Measurements from ENCODE around the gene VPS52.
A peak's percentile ranks its signal among the peaks of the same experiment; 100 is the strongest.
"Not testable (repeated sequence)": the region's sequence is repeated elsewhere in the genome, so short reads cannot be mapped to it uniquely, and the experiment has no call there.

The VPS52 gene

DNA sequence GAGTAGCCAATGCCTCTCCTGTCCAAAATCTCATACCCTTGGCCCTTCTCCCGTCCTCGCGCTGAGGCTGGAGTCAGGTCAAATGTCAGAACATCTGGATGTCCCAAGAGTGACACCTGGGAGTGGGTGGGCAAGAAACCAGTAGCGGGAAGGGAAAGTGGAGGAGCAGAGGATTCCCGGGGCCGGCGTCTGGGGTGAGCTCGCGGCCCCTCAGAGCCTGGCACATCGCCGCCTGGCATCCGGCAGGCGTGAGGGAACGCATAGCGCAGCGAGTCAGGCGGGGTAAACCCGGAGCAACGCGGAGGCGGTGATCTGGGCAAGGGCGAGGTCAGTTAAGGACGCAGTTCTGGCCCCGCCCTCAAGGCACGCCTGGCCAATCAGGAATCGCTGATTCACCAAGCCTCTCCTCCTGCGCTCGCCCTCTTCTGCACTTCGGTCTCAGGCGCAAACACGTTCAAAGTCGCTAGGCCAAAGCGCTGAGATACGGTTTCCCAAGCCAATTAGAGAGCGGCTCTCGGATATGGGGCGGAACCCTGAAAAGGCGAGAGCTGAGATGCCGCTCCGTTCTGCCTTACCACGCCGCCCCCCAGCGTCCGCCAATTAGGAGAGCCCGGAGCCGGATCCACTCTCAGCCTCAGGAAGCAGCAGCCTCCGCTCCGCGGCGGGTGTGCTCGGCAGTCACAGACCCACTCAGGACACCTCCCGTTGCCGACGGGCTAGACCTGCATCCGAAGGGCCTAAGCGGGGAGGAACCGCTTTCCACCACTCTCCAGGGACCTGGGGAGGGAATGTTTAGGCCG, 22.5 kb downstream of the VPS52 start:
- H3K4me3 Mint-ChIP-seq = peak overlapping the region; percentile 87
- H3K27me3 Mint-ChIP-seq = no peaks in the 10 kb centered on the region
- H3K36me3 Mint-ChIP-seq (ENCODE audit: insufficient read depth) = peaks cover 23% of the 10 kb centered on the region
- peaks cover 36% of the 10 kb centered on the region for H3K4me1 Mint-ChIP-seq
- DNase-seq (ENCODE audit: low spot score in 2 of 2) (peak; percentile 89 to 95), ATAC-seq (replicated peaks; ENCODE audit: extremely low read depth, poor library complexity, severe bottlenecking) (peak; percentile 90)
- no peaks in the 10 kb centered on the region for H3K9me3 Mint-ChIP-seq
- H3K27ac Mint-ChIP-seq (ENCODE audit: low read depth) = peak overlapping the region; percentile 93

DNA sequence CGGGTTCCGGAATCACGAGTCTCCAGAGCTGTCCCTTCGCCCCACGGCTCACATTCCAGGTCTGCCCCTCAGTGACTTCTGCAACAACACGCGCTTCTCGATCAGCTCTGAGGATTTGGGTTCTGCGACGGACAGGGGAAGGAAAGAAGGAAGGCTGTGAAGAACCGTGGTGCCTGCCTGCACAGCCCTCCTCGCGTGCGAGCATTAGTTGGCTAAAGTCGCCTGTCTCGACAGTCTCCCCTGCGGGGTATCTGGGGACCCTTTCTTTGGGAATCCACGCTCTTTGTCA, 23.1 kb downstream of the VPS52 start:
- Mint-ChIP-seq H3K27me3 (no peaks in the 10 kb centered on the region), H3K9me3 (no peaks in the 10 kb centered on the region), H3K36me3 (ENCODE audit: insufficient read depth) (peaks cover 21% of the 10 kb centered on the region), H3K4me1 (peaks cover 36% of the 10 kb centered on the region), H3K4me3 (peak overlapping the region; percentile 87), H3K27ac (ENCODE audit: low read depth) (peak overlapping the region; percentile 93)
- peak; percentile 37 for ATAC-seq (replicated peaks; ENCODE audit: extremely low read depth, poor library complexity, severe bottlenecking)
- DNase-seq (ENCODE audit: low spot score in 2 of 2) = no peak

DNA sequence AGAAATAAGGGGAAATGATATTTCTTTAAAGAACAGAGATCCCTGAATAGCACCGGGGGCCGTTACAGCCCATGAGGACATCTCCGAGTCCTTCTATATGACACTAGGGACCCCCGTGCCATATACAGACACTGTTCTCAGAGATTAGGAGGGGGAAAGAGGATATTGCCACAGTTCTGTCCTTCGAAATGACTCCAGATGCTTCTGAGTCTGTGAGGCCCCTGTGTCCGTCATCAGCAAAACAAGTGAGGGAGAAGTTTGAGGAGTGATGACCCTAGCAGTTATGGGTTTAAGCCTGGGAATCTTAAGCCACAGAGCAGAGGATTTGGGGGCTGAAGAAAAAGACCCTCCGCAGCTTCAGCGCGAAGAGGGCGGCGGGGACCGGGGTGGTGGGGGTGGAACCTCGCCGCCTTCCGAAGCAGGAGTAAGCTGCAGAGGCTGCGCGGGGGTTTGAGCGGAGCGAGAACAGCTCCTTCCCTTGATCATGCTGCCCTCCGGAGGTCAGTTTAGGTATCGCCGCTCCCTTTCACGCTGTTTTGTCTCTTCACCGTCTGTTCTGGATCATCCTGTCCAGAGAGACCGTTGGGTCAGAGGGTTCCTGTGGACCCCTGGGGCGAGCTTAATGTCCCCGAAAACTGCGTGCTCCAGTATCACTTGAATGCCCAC, 23.6 kb downstream of the VPS52 start:
- H3K27ac Mint-ChIP-seq (ENCODE audit: low read depth) = peak overlapping the region; percentile 93
- ATAC-seq (replicated peaks; ENCODE audit: extremely low read depth, poor library complexity, severe bottlenecking) (peak; percentile 38), DNase-seq (ENCODE audit: low spot score in 2 of 2) (peak; percentile 86 to 95)
- peak overlapping the region; percentile 87 for H3K4me3 Mint-ChIP-seq
- no peaks in the 10 kb centered on the region for H3K9me3 Mint-ChIP-seq
- H3K27me3 Mint-ChIP-seq = no peaks in the 10 kb centered on the region
- H3K36me3 Mint-ChIP-seq (ENCODE audit: insufficient read depth) = peaks cover 21% of the 10 kb centered on the region
- peaks cover 36% of the 10 kb centered on the region for H3K4me1 Mint-ChIP-seq

DNA sequence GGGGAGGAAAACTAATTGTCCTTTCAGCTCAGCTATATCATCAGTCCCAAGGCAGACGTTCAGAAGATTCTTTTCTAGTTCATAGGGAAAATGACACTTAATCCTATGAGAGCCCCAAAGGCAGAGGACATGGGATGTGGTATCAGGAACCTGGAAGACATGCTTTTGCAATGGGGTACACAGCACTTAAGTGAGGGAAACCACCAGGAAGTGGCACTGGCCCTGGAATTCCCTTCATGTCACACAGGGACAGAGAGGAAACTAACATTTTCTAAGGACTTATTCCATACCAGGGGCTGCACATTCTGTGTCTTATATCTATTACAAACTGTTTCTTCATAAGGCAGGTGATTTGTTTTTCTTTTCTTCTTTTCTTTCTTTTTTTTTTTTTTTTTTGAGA, 28.2 kb downstream of the VPS52 start:
- Mint-ChIP-seq H3K4me3 (no peak overlapping the region), H3K27me3 (peaks cover 26% of the 10 kb centered on the region), H3K36me3 (ENCODE audit: insufficient read depth) (peaks cover 3% of the 10 kb centered on the region), H3K27ac (ENCODE audit: low read depth) (no peak overlapping the region), H3K4me1 (peaks cover 18% of the 10 kb centered on the region), H3K9me3 (no peaks in the 10 kb centered on the region)
- DNase-seq (ENCODE audit: low spot score in 2 of 2) (no peak), ATAC-seq (replicated peaks; ENCODE audit: extremely low read depth, poor library complexity, severe bottlenecking) (no peak)

DNA sequence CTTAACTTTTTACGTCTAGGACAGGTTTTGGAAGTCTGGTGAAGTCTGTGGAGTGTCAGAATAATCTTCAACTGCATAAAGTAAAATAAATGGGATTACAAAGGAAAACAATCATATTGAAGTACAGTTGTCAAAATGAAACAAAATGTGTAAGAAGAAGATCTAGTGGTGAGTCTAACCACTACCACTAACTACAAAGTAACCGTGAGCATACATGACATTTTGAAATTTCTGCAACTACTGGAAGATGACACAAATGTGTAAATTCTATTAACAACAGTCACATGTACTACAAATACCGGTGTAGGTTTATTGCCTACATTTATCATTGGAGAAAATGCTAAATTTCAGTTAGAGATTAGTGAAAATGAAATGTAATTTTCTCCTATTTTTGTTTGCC, 29.7 kb downstream of the VPS52 start:
- H3K9me3 Mint-ChIP-seq = no peaks in the 10 kb centered on the region
- H3K27me3 Mint-ChIP-seq = peaks cover 26% of the 10 kb centered on the region
- no peaks in the 10 kb centered on the region for H3K36me3 Mint-ChIP-seq (ENCODE audit: insufficient read depth)
- DNase-seq (ENCODE audit: low spot score in 2 of 2) (no peak), ATAC-seq (replicated peaks; ENCODE audit: extremely low read depth, poor library complexity, severe bottlenecking) (no peak)
- H3K27ac Mint-ChIP-seq (ENCODE audit: low read depth) = no peak overlapping the region
- H3K4me3 Mint-ChIP-seq = no peak overlapping the region
- H3K4me1 Mint-ChIP-seq = peaks cover 10% of the 10 kb centered on the region

DNA sequence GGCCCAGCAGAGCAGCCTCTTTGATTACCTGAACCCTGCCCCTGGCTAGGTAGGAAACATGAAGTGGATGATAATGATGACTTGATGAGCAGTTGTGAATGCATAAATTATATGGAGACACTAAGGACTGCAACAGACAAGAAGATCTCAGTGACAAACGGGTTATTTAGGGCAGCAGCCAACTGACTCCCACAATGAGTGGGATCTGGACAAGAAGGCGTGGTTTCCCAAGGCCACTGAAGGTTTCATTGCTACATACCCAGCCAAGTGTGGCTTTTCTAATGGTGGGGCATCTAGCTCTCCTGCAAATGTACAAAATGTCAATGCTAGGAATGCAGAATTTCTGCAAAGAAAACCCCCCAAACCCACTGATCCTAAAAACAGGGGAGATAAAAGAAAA, 33.9 kb downstream of the VPS52 start:
- Mint-ChIP-seq H3K4me1 (peaks cover 10% of the 10 kb centered on the region), H3K27me3 (peaks cover 54% of the 10 kb centered on the region), H3K9me3 (no peaks in the 10 kb centered on the region), H3K36me3 (ENCODE audit: insufficient read depth) (no peaks in the 10 kb centered on the region), H3K27ac (ENCODE audit: low read depth) (no peak overlapping the region), H3K4me3 (no peak overlapping the region)
- DNase-seq (ENCODE audit: low spot score in 2 of 2) (no peak), ATAC-seq (replicated peaks; ENCODE audit: extremely low read depth, poor library complexity, severe bottlenecking) (no peak)

DNA sequence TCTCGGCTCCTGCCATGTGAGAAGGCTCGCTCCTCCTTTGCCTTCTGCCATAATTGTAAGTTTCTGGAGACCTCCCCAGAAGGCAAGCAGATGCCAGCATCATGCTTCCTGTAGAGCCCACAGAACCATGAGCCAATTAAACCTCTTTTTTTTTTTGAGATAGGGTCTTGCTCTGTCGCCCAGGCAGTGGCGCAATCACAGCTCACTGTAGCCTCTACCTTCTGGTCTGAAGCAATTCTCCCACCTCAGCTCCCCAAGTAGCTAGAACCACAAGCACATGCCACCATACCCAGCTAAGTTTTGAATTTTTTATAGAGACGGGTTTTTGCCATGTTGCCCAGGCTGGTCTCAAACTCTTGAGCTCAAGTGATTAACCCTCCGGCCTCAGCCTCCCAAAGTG, 34.8 kb downstream of the VPS52 start:
- peaks cover 4% of the 10 kb centered on the region for H3K4me1 Mint-ChIP-seq
- no peak for DNase-seq (ENCODE audit: low spot score in 2 of 2)
- H3K9me3 Mint-ChIP-seq = no peaks in the 10 kb centered on the region
- no peak overlapping the region for H3K4me3 Mint-ChIP-seq
- H3K27ac Mint-ChIP-seq (ENCODE audit: low read depth) = no peak overlapping the region
- H3K27me3 Mint-ChIP-seq = peaks cover 48% of the 10 kb centered on the region
- H3K36me3 Mint-ChIP-seq (ENCODE audit: insufficient read depth) = no peaks in the 10 kb centered on the region
- ATAC-seq (replicated peaks; ENCODE audit: extremely low read depth, poor library complexity, severe bottlenecking) = no peak

DNA sequence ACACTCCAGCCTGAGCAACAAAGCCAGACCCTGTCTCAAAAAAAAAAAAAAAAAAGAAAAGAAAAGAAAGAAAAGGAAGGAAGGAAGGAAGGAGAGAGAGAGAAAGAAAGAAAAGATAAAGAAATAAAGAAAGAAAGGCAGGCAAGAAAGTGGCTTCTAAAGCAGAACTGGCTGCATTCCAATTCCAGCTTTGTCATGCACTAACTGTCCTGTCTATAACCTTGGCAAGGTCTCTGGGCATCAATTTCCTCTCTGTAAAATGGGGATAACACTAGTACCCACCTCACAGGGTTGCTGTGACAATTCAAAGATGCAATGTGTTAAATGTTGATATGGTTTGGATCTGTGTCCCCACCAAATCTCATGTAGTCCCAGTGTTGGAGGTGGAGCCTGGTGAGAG, 35.3 kb downstream of the VPS52 start:
- Mint-ChIP-seq H3K4me3 (no peak overlapping the region), H3K36me3 (ENCODE audit: insufficient read depth) (no peaks in the 10 kb centered on the region), H3K27ac (ENCODE audit: low read depth) (no peak overlapping the region), H3K4me1 (no peaks in the 10 kb centered on the region), H3K27me3 (peaks cover 53% of the 10 kb centered on the region), H3K9me3 (no peaks in the 10 kb centered on the region)
- ATAC-seq (replicated peaks; ENCODE audit: extremely low read depth, poor library complexity, severe bottlenecking) (no peak), DNase-seq (ENCODE audit: low spot score in 2 of 2) (no peak)

DNA sequence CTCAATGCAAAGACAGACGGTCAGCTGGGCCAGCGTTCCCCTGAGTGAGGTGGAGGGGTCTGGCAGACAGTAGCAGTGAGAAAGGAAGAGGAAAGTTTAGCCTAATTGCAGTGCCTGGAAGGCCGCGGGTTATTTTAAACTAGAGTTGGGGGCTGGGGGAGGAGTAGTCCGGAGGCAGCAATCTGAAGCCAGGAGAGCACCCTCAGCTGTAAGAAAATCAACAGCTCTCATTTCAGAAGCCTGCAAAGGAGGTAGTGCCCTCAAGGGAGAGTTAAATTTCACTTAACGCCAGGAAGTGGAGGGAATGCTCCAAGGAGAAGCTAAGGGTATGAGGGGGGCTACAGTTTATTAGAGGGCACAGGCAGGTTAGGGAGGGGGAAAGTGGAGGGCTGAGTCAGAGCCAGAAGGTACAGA, 36.4 kb downstream of the VPS52 start:
- H3K9me3 Mint-ChIP-seq = no peaks in the 10 kb centered on the region
- H3K36me3 Mint-ChIP-seq (ENCODE audit: insufficient read depth) = no peaks in the 10 kb centered on the region
- no peak for ATAC-seq (replicated peaks; ENCODE audit: extremely low read depth, poor library complexity, severe bottlenecking)
- no peak overlapping the region for H3K27ac Mint-ChIP-seq (ENCODE audit: low read depth)
- no peak overlapping the region for H3K4me3 Mint-ChIP-seq
- peaks cover 56% of the 10 kb centered on the region for H3K27me3 Mint-ChIP-seq
- H3K4me1 Mint-ChIP-seq = no peaks in the 10 kb centered on the region
- DNase-seq (ENCODE audit: low spot score in 2 of 2) = no peak

DNA sequence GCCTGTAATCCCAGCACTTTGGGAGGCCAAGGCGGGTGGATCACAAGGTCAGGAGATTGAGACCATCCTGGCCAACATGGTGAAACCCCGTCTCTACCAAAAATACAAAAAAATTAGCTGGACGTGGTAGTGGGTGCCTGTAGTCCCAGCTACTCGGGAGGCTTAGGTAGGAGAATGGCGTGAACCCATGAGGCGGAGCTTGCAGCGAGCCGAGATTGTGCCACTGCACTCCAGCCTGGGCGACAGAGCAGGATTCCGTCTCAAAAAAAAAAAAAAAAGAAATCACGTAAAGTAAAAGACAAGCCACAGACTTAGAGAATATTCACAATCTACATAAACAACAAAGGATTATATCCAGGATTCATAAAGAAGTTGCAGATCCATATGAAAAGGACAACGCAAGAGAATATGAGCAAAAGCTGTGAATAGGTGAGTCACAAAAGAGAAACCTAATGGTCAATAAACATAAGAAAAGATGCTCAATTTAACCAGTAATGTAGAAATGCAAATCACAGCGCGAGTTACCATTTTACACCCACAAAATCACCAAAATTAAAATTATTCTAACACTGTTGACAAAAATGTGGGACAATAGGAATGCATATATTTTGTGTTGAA, 45.1 kb downstream of the VPS52 start:
- H3K9me3 Mint-ChIP-seq; DNase-seq (ENCODE audit: low spot score in 2 of 2); H3K27ac Mint-ChIP-seq (ENCODE audit: low read depth); H3K36me3 Mint-ChIP-seq (ENCODE audit: insufficient read depth); ATAC-seq (replicated peaks; ENCODE audit: extremely low read depth, poor library complexity, severe bottlenecking); H3K4me1 Mint-ChIP-seq; H3K4me3 Mint-ChIP-seq: not testable (repeated sequence)
- peaks cover 49% of the 10 kb centered on the region for H3K27me3 Mint-ChIP-seq

DNA sequence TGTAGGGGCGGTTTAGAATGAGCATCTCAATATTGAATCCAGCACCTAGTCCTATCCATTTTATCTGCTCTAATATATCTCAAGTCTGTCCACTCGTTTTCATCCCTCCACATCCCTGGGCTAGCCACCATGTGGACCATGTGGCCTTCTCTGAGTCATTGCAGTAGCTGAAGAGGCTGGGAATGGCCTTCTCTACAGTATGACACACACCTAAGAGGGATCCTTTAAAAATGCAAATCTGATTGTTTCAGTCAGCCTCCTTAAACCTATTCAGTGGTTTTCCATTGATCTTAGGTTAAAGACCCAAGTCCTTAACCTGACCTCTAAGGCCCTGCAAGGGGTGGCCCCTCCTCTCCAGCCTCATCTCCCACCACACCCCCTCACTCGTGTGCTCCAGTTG, 54.0 kb downstream of the VPS52 start:
- H3K4me1 Mint-ChIP-seq = peaks cover 19% of the 10 kb centered on the region
- H3K27me3 Mint-ChIP-seq = peaks cover 76% of the 10 kb centered on the region

DNA sequence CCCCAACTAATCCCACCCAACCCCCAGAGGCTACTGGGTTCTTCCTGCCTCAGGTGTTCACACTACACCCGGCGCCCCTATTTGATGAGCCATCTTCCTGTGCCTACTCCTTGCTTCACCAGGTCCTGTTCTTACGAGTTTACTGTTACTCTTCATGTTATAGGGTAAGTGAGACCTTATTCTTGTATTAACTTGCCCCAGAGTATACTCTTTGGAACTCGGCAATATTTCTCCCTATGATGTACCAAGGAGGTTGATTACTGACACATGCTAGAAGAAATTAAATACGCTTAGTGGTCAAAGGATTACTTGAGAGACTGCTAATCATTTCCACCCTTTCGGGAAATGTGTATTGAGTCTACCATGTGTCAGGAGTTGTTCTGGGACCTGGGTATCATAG, 54.4 kb downstream of the VPS52 start:
- Mint-ChIP-seq H3K9me3 (no peaks in the 10 kb centered on the region), H3K36me3 (ENCODE audit: insufficient read depth) (peaks cover 3% of the 10 kb centered on the region), H3K4me3 (no peak overlapping the region), H3K27ac (ENCODE audit: low read depth) (no peak overlapping the region), H3K27me3 (peaks cover 76% of the 10 kb centered on the region), H3K4me1 (peaks cover 23% of the 10 kb centered on the region)
- no peak for ATAC-seq (replicated peaks; ENCODE audit: extremely low read depth, poor library complexity, severe bottlenecking)
- DNase-seq (ENCODE audit: low spot score in 2 of 2) = no peak

More for the DNA sequence above, 54.0 kb downstream of the VPS52 start:
- peaks cover 3% of the 10 kb centered on the region for H3K36me3 Mint-ChIP-seq (ENCODE audit: insufficient read depth)
- ATAC-seq (replicated peaks; ENCODE audit: extremely low read depth, poor library complexity, severe bottlenecking) (no peak), DNase-seq (ENCODE audit: low spot score in 2 of 2) (no peak)
- no peak overlapping the region for H3K4me3 Mint-ChIP-seq
- H3K27ac Mint-ChIP-seq (ENCODE audit: low read depth) = no peak overlapping the region
- H3K9me3 Mint-ChIP-seq = no peaks in the 10 kb centered on the region

DNA sequence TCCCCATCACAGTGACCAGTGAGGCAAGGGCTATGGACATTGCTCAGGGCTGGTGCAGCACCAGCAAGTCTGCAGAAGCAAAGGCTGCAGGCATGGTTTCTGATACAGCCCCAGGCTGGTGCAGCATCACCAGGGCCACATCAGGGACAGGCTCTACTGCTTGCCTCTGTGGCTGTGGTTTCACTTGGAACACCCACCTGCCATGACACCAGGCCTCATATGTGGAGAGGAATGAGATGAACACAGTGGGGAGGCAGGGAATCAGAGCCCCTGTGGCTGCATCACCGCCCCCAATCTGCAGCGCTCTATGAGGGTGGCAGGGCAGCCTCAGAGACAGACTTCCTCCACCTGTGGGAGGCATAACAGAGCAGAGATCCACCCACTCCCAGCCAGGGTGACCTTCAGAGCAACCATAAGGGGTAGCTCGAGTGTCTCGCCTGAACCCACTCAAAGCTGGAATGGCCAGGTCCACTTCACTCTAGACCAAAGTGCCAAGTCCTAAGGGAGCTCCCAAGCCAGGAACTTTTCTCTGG, 55.5 kb downstream of the VPS52 start:
- Mint-ChIP-seq H3K9me3 (no peaks in the 10 kb centered on the region), H3K27me3 (peaks cover 68% of the 10 kb centered on the region), H3K27ac (ENCODE audit: low read depth) (peak overlapping the region; percentile 60), H3K4me1 (peaks cover 23% of the 10 kb centered on the region), H3K4me3 (no peak overlapping the region), H3K36me3 (ENCODE audit: insufficient read depth) (peaks cover 8% of the 10 kb centered on the region)
- ATAC-seq (replicated peaks; ENCODE audit: extremely low read depth, poor library complexity, severe bottlenecking) (no peak), DNase-seq (ENCODE audit: low spot score in 2 of 2) (no peak)
